ENCODE measurements around the gene NCAN. TPM values are rescaled to one million over a fixed set of nuclear protein-coding genes. Genes with fewer than 3 reads are reported as not detected.

Gene NCAN
- total RNA-seq, 1 experiment from 2014 or later, result not detected

GRCh38 chr19:19223636-19224035 lies 11.9 kb downstream of the NCAN start:
- H3K4me3 ChIP-seq, result no peak overlapping the region
- peaks cover 9% of the 10 kb centered on the region; the same call in 1 of the 2 replicates for H3K4me1 ChIP-seq (replicated peaks)
- no peak for DNase-seq (ENCODE audit: low read depth in 1 of 2, low spot score in 2 of 2)
- no peaks in the 10 kb centered on the region for H3K36me3 ChIP-seq
- H3K27ac ChIP-seq, result no peak overlapping the region
- H3K9me3 ChIP-seq (replicated peaks), result no peaks in the 10 kb centered on the region
- peaks cover 25% of the 10 kb centered on the region for H3K27me3 ChIP-seq (replicated peaks)

GRCh38 chr19:19224150-19224851 lies 12.5 kb downstream of the NCAN start:
- peaks cover 9% of the 10 kb centered on the region; the same call in 1 of the 2 replicates for H3K4me1 ChIP-seq (replicated peaks)
- H3K27me3 ChIP-seq (replicated peaks), result peaks cover 31% of the 10 kb centered on the region
- no peak overlapping the region for H3K27ac ChIP-seq
- no peaks in the 10 kb centered on the region for H3K9me3 ChIP-seq (replicated peaks)
- no peak for DNase-seq (ENCODE audit: low read depth in 1 of 2, low spot score in 2 of 2)
- no peak overlapping the region; the same call in 1 of the 2 replicates for H3K4me3 ChIP-seq
- no peaks in the 10 kb centered on the region for H3K36me3 ChIP-seq

DNA sequence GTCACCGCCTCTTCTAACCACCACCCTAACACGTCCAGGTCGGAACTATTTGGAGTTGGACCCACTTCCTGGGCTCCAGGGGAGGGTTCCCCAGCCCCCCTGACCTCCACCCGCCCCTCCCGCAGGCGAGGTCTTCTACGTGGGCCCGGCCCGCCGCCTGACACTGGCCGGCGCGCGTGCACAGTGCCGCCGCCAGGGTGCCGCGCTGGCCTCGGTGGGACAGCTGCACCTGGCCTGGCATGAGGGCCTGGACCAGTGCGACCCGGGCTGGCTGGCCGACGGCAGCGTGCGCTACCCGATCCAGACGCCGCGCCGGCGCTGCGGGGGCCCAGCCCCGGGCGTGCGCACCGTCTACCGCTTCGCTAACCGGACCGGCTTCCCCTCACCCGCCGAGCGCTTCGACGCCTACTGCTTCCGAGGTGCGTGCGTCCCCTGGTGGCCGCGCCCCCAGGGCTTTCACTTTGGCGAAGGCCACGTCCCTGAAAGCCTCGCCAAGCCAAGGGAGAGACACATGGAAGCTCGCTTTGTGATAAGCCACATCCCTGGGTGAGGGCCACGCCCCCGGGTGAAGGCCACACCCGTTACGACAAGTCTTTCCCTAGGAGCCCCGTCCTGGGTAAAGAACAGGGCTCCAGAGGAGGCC lies 13.2 kb downstream of the NCAN start:
- DNase-seq (ENCODE audit: low read depth in 1 of 2, low spot score in 2 of 2), result peak; percentile 73 to 80
- no peaks in the 10 kb centered on the region for H3K9me3 ChIP-seq (replicated peaks)
- peaks cover 36% of the 10 kb centered on the region for H3K27me3 ChIP-seq (replicated peaks)
- no peak overlapping the region for H3K27ac ChIP-seq
- no peaks in the 10 kb centered on the region for H3K36me3 ChIP-seq
- H3K4me3 ChIP-seq, result peak overlapping the region; percentile 35
- H3K4me1 ChIP-seq (replicated peaks), result peaks cover 9% of the 10 kb centered on the region; the same call in 1 of the 2 replicates

DNA sequence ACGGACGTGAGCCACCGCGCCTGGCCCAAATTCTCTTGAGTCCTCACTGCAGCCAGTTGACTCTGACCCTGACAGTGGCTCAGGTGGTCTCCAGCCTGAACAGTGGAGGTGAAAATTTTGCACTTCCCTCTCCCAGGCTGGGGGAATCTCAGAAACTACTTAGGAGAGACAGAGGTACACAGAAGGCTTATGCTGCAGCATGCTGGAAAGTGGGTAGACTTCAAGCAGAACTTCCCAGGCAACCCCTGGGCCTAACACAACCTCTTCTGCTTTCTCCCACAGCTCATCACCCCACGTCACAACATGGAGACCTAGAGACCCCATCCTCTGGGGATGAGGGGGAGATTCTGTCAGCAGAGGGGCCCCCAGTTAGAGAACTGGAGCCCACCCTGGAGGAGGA lies 14.4 kb downstream of the NCAN start:
- peaks cover 36% of the 10 kb centered on the region for H3K27me3 ChIP-seq (replicated peaks)
- peaks cover 9% of the 10 kb centered on the region; the same call in 1 of the 2 replicates for H3K4me1 ChIP-seq (replicated peaks)
- DNase-seq (ENCODE audit: low read depth in 1 of 2, low spot score in 2 of 2), result no peak
- no peaks in the 10 kb centered on the region for H3K9me3 ChIP-seq (replicated peaks)
- H3K27ac ChIP-seq, result no peak overlapping the region
- H3K4me3 ChIP-seq, result no peak overlapping the region
- H3K36me3 ChIP-seq, result no peaks in the 10 kb centered on the region

DNA sequence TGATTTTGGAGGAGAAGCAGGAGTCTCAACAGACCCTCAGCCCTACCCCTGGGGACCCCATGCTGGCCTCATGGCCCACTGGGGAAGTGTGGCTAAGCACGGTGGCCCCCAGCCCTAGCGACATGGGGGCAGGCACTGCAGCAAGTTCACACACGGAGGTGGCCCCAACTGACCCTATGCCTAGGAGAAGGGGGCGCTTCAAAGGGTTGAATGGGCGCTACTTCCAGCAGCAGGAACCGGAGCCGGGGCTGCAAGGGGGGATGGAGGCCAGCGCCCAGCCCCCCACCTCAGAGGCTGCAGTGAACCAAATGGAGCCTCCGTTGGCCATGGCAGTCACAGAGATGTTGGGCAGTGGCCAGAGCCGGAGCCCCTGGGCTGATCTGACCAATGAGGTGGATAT lies 14.9 kb downstream of the NCAN start:
- peaks cover 9% of the 10 kb centered on the region; the same call in 1 of the 2 replicates for H3K4me1 ChIP-seq (replicated peaks)
- H3K36me3 ChIP-seq, result no peaks in the 10 kb centered on the region
- DNase-seq (ENCODE audit: low read depth in 1 of 2, low spot score in 2 of 2), result no peak
- no peaks in the 10 kb centered on the region for H3K9me3 ChIP-seq (replicated peaks)
- H3K27ac ChIP-seq, result no peak overlapping the region
- no peak overlapping the region for H3K4me3 ChIP-seq
- peaks cover 38% of the 10 kb centered on the region for H3K27me3 ChIP-seq (replicated peaks)

GRCh38 chr19:19227217-19227616 lies 15.5 kb downstream of the NCAN start:
- no peaks in the 10 kb centered on the region for H3K36me3 ChIP-seq

GRCh38 chr19:19229701-19230100 lies 17.9 kb downstream of the NCAN start:
- Histone ChIP-seq H3K27ac (no peak overlapping the region), H3K27me3 (replicated peaks) (peaks cover 33% of the 10 kb centered on the region), H3K36me3 (no peaks in the 10 kb centered on the region), H3K9me3 (replicated peaks) (peaks cover 7% of the 10 kb centered on the region), H3K4me3 (no peak overlapping the region), H3K4me1 (replicated peaks) (peaks cover 9% of the 10 kb centered on the region; the same call in 1 of the 2 replicates)
- DNase-seq (ENCODE audit: low read depth in 1 of 2, low spot score in 2 of 2), result no peak

More at GRCh38 chr19:19227217-19227616, 15.5 kb downstream of the NCAN start:
- no peak overlapping the region for H3K27ac ChIP-seq
- DNase-seq (ENCODE audit: low read depth in 1 of 2, low spot score in 2 of 2), result no peak
- H3K4me1 ChIP-seq (replicated peaks), result peaks cover 9% of the 10 kb centered on the region; the same call in 1 of the 2 replicates
- H3K9me3 ChIP-seq (replicated peaks), result no peaks in the 10 kb centered on the region
- peaks cover 40% of the 10 kb centered on the region for H3K27me3 ChIP-seq (replicated peaks)
- H3K4me3 ChIP-seq, result no peak overlapping the region

DNA sequence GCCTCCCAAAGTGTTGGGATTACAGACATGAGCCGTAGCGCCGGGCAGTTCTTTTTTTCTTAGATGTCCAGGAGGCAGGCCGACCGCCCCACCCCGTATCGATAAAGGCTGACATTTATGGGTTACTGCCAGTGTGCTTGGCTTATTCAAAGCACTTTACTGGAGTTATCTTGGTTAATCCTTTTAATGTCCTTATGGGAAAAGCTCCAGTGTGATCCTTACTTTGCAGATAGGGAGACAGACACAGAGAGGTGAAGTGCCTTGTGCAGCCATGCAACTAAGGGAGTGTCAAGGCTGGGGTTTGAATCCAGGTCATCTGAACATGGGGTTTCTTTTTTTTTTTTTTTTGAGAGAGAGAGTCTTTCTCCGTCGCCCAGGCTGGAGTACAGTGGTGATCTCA lies 19.2 kb downstream of the NCAN start:
- H3K4me3 ChIP-seq, result no peak overlapping the region
- H3K27me3 ChIP-seq (replicated peaks), result peaks cover 32% of the 10 kb centered on the region
- no peaks in the 10 kb centered on the region for H3K4me1 ChIP-seq (replicated peaks)

DNA sequence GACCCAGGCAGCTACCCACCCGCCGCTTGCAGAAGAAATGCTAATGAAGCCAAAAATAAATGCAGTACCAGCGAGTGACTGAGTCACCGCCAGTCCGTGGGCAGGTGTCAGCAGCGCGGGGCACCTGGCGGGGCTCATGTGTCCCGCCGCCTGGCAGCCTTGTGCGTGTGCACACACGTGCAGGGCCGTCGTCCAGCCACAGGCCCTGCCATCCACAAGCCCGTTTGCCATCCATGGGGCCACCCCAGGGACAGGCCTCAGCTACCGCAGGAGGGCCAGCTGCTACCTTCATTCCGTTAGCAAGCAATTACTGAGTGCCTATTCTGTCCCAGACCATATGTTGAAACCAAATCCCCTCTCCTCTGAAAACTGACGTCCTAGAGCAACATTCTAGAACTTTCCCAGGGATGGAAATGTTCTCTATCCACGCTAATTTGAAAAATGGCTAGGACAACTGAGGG lies 20.5 kb downstream of the NCAN start:
- no peaks in the 10 kb centered on the region for H3K4me1 ChIP-seq (replicated peaks)
- H3K9me3 ChIP-seq (replicated peaks), result peaks cover 20% of the 10 kb centered on the region
- H3K36me3 ChIP-seq, result no peaks in the 10 kb centered on the region
- H3K4me3 ChIP-seq, result no peak overlapping the region
- H3K27me3 ChIP-seq (replicated peaks), result peaks cover 30% of the 10 kb centered on the region
- no peak for DNase-seq (ENCODE audit: low read depth in 1 of 2, low spot score in 2 of 2)
- H3K27ac ChIP-seq, result no peak overlapping the region

More for the DNA sequence above, 19.2 kb downstream of the NCAN start:
- Histone ChIP-seq H3K36me3 (no peaks in the 10 kb centered on the region), H3K9me3 (replicated peaks) (peaks cover 17% of the 10 kb centered on the region), H3K27ac (no peak overlapping the region)
- DNase-seq (ENCODE audit: low read depth in 1 of 2, low spot score in 2 of 2), result no peak

DNA sequence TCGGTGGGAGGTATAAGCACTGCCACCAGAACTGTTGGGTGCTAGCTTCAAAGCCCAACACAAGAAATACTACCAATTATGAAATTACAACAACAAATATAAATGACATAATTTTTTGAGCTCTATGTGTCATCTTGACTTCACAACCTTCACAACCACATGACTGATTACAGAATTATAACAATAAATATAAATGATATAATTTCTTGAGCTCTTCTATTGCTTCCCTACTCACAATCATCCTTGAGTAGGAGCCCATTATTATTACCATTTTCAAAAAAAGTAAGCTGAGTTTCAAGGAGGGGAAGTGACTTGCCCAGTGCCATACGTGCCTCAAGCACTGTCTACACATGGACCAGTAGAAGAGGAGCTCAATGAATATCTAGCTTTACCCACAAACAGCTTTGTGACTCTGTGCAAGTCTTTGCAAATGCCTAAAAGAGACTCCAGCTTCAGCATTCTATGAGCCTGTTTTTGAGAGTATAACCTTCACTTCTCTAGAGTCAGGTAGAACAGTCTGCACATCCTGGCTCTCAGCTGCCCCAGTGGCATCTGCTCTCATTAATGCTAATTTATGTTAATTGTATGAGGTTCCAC lies 22.6 kb downstream of the NCAN start:
- H3K4me1 ChIP-seq (replicated peaks), result no peaks in the 10 kb centered on the region
- H3K36me3 ChIP-seq, result no peaks in the 10 kb centered on the region
- H3K27ac ChIP-seq, result no peak overlapping the region
- H3K4me3 ChIP-seq, result no peak overlapping the region
- peaks cover 20% of the 10 kb centered on the region for H3K9me3 ChIP-seq (replicated peaks)
- H3K27me3 ChIP-seq (replicated peaks), result peaks cover 15% of the 10 kb centered on the region
- no peak for DNase-seq (ENCODE audit: low read depth in 1 of 2, low spot score in 2 of 2)

- H3K36me3 ChIP-seq, result no peaks in the 10 kb centered on the region
- peaks cover 20% of the 10 kb centered on the region for H3K9me3 ChIP-seq (replicated peaks)
- peaks cover 8% of the 10 kb centered on the region; the same call in 1 of the 2 replicates for H3K27me3 ChIP-seq (replicated peaks)
- no peak overlapping the region for H3K4me3 ChIP-seq
- no peak for DNase-seq (ENCODE audit: low read depth in 1 of 2, low spot score in 2 of 2)
- H3K27ac ChIP-seq, result no peak overlapping the region
- H3K4me1 ChIP-seq (replicated peaks), result no peaks in the 10 kb centered on the region
These were observed 24.4 kb downstream of the NCAN start for GRCh38 chr19:19236173-19236572.

- no peak for DNase-seq (ENCODE audit: low read depth in 1 of 2, low spot score in 2 of 2)
- H3K4me3 ChIP-seq, result no peak overlapping the region
- H3K36me3 ChIP-seq, result no peaks in the 10 kb centered on the region
- H3K27me3 ChIP-seq (replicated peaks), result no peaks in the 10 kb centered on the region; the same call in 1 of the 2 replicates
- H3K9me3 ChIP-seq (replicated peaks), result peaks cover 20% of the 10 kb centered on the region
- H3K27ac ChIP-seq, result no peak overlapping the region
- H3K4me1 ChIP-seq (replicated peaks), result no peaks in the 10 kb centered on the region
These were observed 26.6 kb downstream of the NCAN start for GRCh38 chr19:19238126-19238894.

DNA sequence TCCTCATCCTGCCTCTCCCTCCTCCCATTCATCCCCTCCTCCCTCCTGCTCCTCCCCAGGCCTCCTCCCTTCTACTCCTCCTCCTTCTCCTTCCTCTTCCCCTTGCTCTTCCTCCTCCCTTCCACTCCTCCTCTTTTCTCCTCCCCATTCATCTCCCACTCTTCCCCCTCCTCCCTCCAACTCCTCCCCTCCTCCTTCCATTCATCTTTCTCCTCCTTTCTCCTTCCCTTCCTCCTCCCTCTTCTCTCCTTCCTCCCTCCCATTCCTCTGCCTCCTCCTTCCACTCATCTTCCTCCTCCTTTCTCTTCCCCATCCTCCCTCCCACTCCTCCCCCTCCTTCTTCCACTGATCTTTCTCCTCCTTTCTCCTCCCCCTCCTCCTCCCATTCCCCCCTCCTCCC lies 27.9 kb downstream of the NCAN start:
- DNase-seq (ENCODE audit: low read depth in 1 of 2, low spot score in 2 of 2), result no peak
- no peak overlapping the region for H3K27ac ChIP-seq

More for the DNA sequence above, 27.9 kb downstream of the NCAN start:
- Histone ChIP-seq H3K4me1 (replicated peaks) (no peaks in the 10 kb centered on the region), H3K4me3 (no peak overlapping the region), H3K36me3 (no peaks in the 10 kb centered on the region), H3K27me3 (replicated peaks) (no peaks in the 10 kb centered on the region; the same call in 1 of the 2 replicates), H3K9me3 (replicated peaks) (peaks cover 13% of the 10 kb centered on the region)
